Measurements from ENCODE around the gene LENG1.

LENG1 gene

GRCh38 chr19:54159352-54160181 lies at the start of gene LENG1:
TSS of gene LENG1 (minus strand) at chr19:54159721. CDS start at chr19:54159695, 26 bp downstream.
- H3K9me2 ChIP-seq (replicated peaks; ENCODE audit: low read depth, low read length): no peaks in the 10 kb centered on the region
- H2AFZ ChIP-seq (ENCODE audit: low read length): peak within 1 kb of the TSS; percentile 95
- H3K27me3 ChIP-seq (ENCODE audit: insufficient read depth, low read length, poor library complexity, severe bottlenecking): no peaks in the 10 kb centered on the region
- H3K4me2 ChIP-seq (ENCODE audit: low read depth, low read length, poor library complexity, severe bottlenecking): peak within 1 kb of the TSS; percentile 95
- H3K79me2 ChIP-seq (ENCODE audit: insufficient read depth, low read length): peaks cover 39% of the 10 kb centered on the region
- peaks cover 5% of the 10 kb centered on the region; the same call in 1 of the 2 replicates for H3F3A ChIP-seq (ENCODE audit: low read depth)
- H3K36me3 ChIP-seq (ENCODE audit: insufficient read depth, low read length): peaks cover 23% of the 10 kb centered on the region; the same call in 1 of the 2 replicates
- H4K20me1 ChIP-seq (ENCODE audit: insufficient read depth, low read length, poor library complexity, severe bottlenecking): peaks cover 12% of the 10 kb centered on the region
- H3K9me3 ChIP-seq (ENCODE audit: insufficient read depth, low read depth, low read length): no peaks in the 10 kb centered on the region
- H3K9ac ChIP-seq (ENCODE audit: low read depth, low read length, poor library complexity, severe bottlenecking): peak within 1 kb of the TSS; percentile 86
- TF ChIP-seq, protein P1, sequence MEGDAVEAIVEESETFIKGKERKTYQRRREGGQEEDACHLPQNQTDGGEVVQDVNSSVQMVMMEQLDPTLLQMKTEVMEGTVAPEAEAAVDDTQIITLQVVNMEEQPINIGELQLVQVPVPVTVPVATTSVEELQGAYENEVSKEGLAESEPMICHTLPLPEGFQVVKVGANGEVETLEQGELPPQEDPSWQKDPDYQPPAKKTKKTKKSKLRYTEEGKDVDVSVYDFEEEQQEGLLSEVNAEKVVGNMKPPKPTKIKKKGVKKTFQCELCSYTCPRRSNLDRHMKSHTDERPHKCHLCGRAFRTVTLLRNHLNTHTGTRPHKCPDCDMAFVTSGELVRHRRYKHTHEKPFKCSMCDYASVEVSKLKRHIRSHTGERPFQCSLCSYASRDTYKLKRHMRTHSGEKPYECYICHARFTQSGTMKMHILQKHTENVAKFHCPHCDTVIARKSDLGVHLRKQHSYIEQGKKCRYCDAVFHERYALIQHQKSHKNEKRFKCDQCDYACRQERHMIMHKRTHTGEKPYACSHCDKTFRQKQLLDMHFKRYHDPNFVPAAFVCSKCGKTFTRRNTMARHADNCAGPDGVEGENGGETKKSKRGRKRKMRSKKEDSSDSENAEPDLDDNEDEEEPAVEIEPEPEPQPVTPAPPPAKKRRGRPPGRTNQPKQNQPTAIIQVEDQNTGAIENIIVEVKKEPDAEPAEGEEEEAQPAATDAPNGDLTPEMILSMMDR (conservative IDR thresholded peaks at IDR 0.05; ENCODE audit: low read length): peak; percentile 41
- no peak for TF ChIP-seq EZH2phosphoT487 (IDR thresholded peaks at IDR 0.05; ENCODE audit: borderline replicate concordance)
- H3K4me3 ChIP-seq (ENCODE audit: low read length, poor library complexity, severe bottlenecking): peak within 1 kb of the TSS; percentile 87
- peaks cover 21% of the 10 kb centered on the region for H3K4me1 ChIP-seq (ENCODE audit: insufficient read depth, low read length, poor library complexity, severe bottlenecking)

DNA sequence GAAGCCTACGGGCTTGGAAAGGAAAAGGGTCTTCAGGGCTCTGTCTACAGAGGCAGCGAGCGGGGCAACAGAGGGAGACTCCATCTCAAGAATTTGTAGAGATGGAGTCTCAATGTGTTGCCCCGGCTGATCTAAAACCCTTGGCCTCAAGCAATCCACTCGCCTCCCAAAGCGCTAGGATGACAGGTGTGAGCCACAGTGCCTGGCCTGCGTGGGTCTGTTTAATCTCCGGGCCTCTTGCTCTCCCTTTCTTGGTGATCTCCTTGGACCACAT lies 49.2 kb upstream of the LENG1 start:
- Histone ChIP-seq H3K79me2 (ENCODE audit: insufficient read depth, low read length) (peaks cover 78% of the 10 kb centered on the region), H3K4me2 (ENCODE audit: low read depth, low read length, poor library complexity, severe bottlenecking) (peak overlapping the region; percentile 16)

GRCh38 chr19:54207983-54208783 lies 48.7 kb upstream of the LENG1 start:
- H3K9me2 ChIP-seq (replicated peaks; ENCODE audit: low read depth, low read length): no peaks in the 10 kb centered on the region
- no peak overlapping the region for H3K9ac ChIP-seq (ENCODE audit: low read depth, low read length, poor library complexity, severe bottlenecking)
- no peak overlapping the region for H2AFZ ChIP-seq (ENCODE audit: low read length)
- H3K9me3 ChIP-seq (ENCODE audit: insufficient read depth, low read depth, low read length): no peaks in the 10 kb centered on the region
- H3K36me3 ChIP-seq (ENCODE audit: insufficient read depth, low read length): peaks cover 58% of the 10 kb centered on the region
- H3K4me1 ChIP-seq (ENCODE audit: insufficient read depth, low read length, poor library complexity, severe bottlenecking): peaks cover 59% of the 10 kb centered on the region
- TF ChIP-seq EZH2phosphoT487 (IDR thresholded peaks at IDR 0.05; ENCODE audit: borderline replicate concordance): no peak
- TF ChIP-seq, protein P1 (conservative IDR thresholded peaks at IDR 0.05; ENCODE audit: low read length): no peak
- H3K79me2 ChIP-seq (ENCODE audit: insufficient read depth, low read length): peaks cover 80% of the 10 kb centered on the region
- H3K4me2 ChIP-seq (ENCODE audit: low read depth, low read length, poor library complexity, severe bottlenecking): peak overlapping the region; percentile 16
- peaks cover 14% of the 10 kb centered on the region for H3F3A ChIP-seq (ENCODE audit: low read depth)
- H3K4me3 ChIP-seq (ENCODE audit: low read length, poor library complexity, severe bottlenecking): no peak overlapping the region
- H4K20me1 ChIP-seq (ENCODE audit: insufficient read depth, low read length, poor library complexity, severe bottlenecking): peaks cover 81% of the 10 kb centered on the region
- no peaks in the 10 kb centered on the region for H3K27me3 ChIP-seq (ENCODE audit: insufficient read depth, low read length, poor library complexity, severe bottlenecking)

More for the DNA sequence above, 49.2 kb upstream of the LENG1 start:
- Histone ChIP-seq H3K27me3 (ENCODE audit: insufficient read depth, low read length, poor library complexity, severe bottlenecking) (no peaks in the 10 kb centered on the region), H3K9me3 (ENCODE audit: insufficient read depth, low read depth, low read length) (no peaks in the 10 kb centered on the region), H3K4me1 (ENCODE audit: insufficient read depth, low read length, poor library complexity, severe bottlenecking) (peaks cover 55% of the 10 kb centered on the region), H3K4me3 (ENCODE audit: low read length, poor library complexity, severe bottlenecking) (no peak overlapping the region), H3K36me3 (ENCODE audit: insufficient read depth, low read length) (peaks cover 53% of the 10 kb centered on the region), H4K20me1 (ENCODE audit: insufficient read depth, low read length, poor library complexity, severe bottlenecking) (peaks cover 76% of the 10 kb centered on the region), H3F3A (ENCODE audit: low read depth) (peaks cover 14% of the 10 kb centered on the region), H3K9ac (ENCODE audit: low read depth, low read length, poor library complexity, severe bottlenecking) (no peak overlapping the region), H3K9me2 (replicated peaks; ENCODE audit: low read depth, low read length) (no peaks in the 10 kb centered on the region), H2AFZ (ENCODE audit: low read length) (no peak overlapping the region)
- TF ChIP-seq EZH2phosphoT487 (IDR thresholded peaks at IDR 0.05; ENCODE audit: borderline replicate concordance): no peak
- TF ChIP-seq, protein P1 (conservative IDR thresholded peaks at IDR 0.05; ENCODE audit: low read length): no peak
